ENCODE data around the gene POTEG.
"Not testable (repeated sequence)": the region's sequence is repeated elsewhere in the genome, so short reads cannot be mapped to it uniquely, and the experiment has no call there.

GRCh38 chr14:19362803-19363202 is 71.3 kb downstream of the POTEG start:
- not testable (repeated sequence) for TF ChIP-seq EP300, CTCF, POLR2AphosphoS5, POLR2A (IDR thresholded peaks at IDR 0.05)

All from suprapubic skin (tissue), 4 donors.